ENCODE results near the gene PRAMEF4. TPM values are rescaled to one million over a fixed set of nuclear protein-coding genes. Genes with fewer than 3 reads are reported as not detected.
"Not testable (repeated sequence)": the region's sequence is repeated elsewhere in the genome, so short reads cannot be mapped to it uniquely, and the experiment has no call there.

Gene PRAMEF4
- total RNA-seq, 2 donors from 2014 or later: not detected

DNA sequence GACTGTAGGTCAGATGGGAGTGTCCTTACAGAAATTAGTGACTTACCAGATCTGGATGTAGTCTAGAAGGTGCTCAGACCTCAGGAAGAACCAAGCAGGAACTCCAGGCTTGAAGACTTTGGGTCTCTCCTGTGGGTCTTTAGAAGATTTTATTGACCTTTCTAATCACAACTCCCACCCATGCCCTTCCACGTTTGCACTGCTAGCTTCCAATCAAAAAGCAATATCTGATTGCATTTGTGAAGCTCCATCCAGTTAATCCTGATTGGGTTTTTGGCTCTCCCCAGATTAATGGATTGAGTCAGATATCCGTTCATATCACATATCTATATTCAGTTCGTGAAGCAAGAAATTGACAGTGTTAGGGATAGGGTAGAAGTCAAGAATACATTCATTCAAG lies 54.7 kb downstream of the PRAMEF4 start, which contains the start of gene PRAMEF11:
TSS of gene PRAMEF11 (minus strand) at position 101 of the 400 bp plus-strand sequence. CDS start 2,621 bp downstream, outside the sequence.
- H3K36me3 Mint-ChIP-seq (ENCODE audit: insufficient read depth in 2 of 2); ATAC-seq (replicated peaks in 1 of 2): not testable (repeated sequence)

More for the DNA sequence above, 54.7 kb downstream of the PRAMEF4 start, which contains the start of gene PRAMEF11:
- H3K27me3 Mint-ChIP-seq (ENCODE audit: low read depth); H3K9me3 Mint-ChIP-seq; H3K27ac Mint-ChIP-seq; H3K4me1 Mint-ChIP-seq (ENCODE audit: low read depth); H3K4me3 Mint-ChIP-seq; DNase-seq: not testable (repeated sequence)

Other genes starting within 250 kb of the PRAMEF4 start
- not detected for gene AADACL4, start 242.1 kb downstream of the PRAMEF4 start, total RNA-seq
- not detected for gene AADACL3, start 170.1 kb downstream of the PRAMEF4 start, total RNA-seq
- not detected for gene CFAP107, start 140.0 kb downstream of the PRAMEF4 start, total RNA-seq
- gene PRAMEF12, start 112.5 kb downstream of the PRAMEF4 start, total RNA-seq: not detected
- gene PRAMEF1, start 94.8 kb downstream of the PRAMEF4 start, total RNA-seq: not detected
- not detected for gene PRAMEF11, start 54.8 kb downstream of the PRAMEF4 start, total RNA-seq
- not detected for gene HNRNPCL1, start 37.5 kb downstream of the PRAMEF4 start, total RNA-seq
- not detected for gene PRAMEF2, start 29.1 kb downstream of the PRAMEF4 start, total RNA-seq
- not detected for gene PRAMEF10, start 12.1 kb upstream of the PRAMEF4 start, total RNA-seq
- gene PRAMEF7, start 30.4 kb upstream of the PRAMEF4 start, total RNA-seq: not detected
- gene PRAMEF6, start 61.4 kb upstream of the PRAMEF4 start, total RNA-seq: not detected
- not detected for gene PRAMEF27, start 170.4 kb upstream of the PRAMEF4 start, total RNA-seq
- gene HNRNPCL3, start 174.6 kb upstream of the PRAMEF4 start, total RNA-seq: not detected
- gene PRAMEF25, start 184.6 kb upstream of the PRAMEF4 start, total RNA-seq: not detected
- not detected for gene HNRNPCL2, start 230.7 kb upstream of the PRAMEF4 start, total RNA-seq

Data from activated T-cell treated with anti-CD3 and anti-CD28 coated beads, Interleukin-2, amount 50 U/mL, for 72 hours (primary cell).